ENCODE data around the gene DPYSL4. TPM values are rescaled to one million over a fixed set of nuclear protein-coding genes. Genes with fewer than 3 reads are reported as not detected.

DPYSL4 gene
- total and polyA plus RNA-seq, 2 of the 13 experiments (the other 11 are each of a cell fraction or from before 2014, with no cell fraction given), result 0.84 to 1.2 TPM

DNA sequence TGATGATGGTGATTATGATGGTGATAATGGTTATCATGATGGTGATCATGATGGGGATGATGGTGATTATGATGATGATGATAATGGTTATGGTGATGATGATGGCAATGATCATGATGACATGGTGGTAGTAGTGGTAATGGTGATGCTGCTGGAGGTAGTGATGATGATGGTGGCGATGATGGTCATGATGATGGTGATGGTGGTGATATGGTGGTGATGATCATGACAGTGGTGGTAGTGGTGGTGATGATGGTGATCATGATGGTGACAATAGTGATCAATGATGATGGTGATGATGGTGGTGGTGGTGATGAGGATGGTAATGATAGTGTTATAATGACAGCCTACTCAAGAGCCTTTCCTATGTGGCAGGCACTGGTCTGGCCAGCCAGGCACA is 31.8 kb upstream of the DPYSL4 start:
- Histone ChIP-seq H3K4me2 (ENCODE audit: low read depth, low read length) (no peak overlapping the region), H3K4me3 (replicated peaks in 1 of 3; ENCODE audit: insufficient read depth in 1 of 3, low read depth in 2 of 3, low read length in 3 of 3) (no peak overlapping the region), H2AFZ (ENCODE audit: low read length) (no peak overlapping the region), H3K9me3 (ENCODE audit: low read length) (no peaks in the 10 kb centered on the region), H3K79me2 (ENCODE audit: insufficient read depth, low read length) (no peaks in the 10 kb centered on the region), H3K36me3 (replicated peaks in 1 of 2; ENCODE audit: control insufficient read depth in 1 of 2, insufficient read depth in 2 of 2, low read length in 2 of 2) (no peaks in the 10 kb centered on the region), H3K27me3 (ENCODE audit: control insufficient read depth in 1 of 2, insufficient read depth in 2 of 2, low read length in 2 of 2) (no peaks in the 10 kb centered on the region; a peak in 1 of 5 replicates), H4K20me1 (ENCODE audit: insufficient read depth, low read length) (no peaks in the 10 kb centered on the region), H3K9ac (ENCODE audit: insufficient read depth, low read depth, low read length) (no peak overlapping the region), H3K27ac (ENCODE audit: extremely low read length, insufficient read depth, low read length) (no peak overlapping the region), H3K4me1 (ENCODE audit: insufficient read depth, low read length) (no peaks in the 10 kb centered on the region)
- intact Hi-C loops (cut with micrococcal nuclease; ENCODE audit: unreplicated experiment) (no loop called here), in situ Hi-C loops (cut with HindIII; ENCODE audit: extremely low pct_ligation_motif_present, low pct_unique_long_range_greater_than_20kb) (no loop called here)
- WGBS (ENCODE audit: low lambda C conversion rate), result 19% methylated on average over 1 of the region's 1 CpG
- CTCF ChIA-PET (ENCODE audit: low intra/inter-chr PET ratio, low total read pairs), result no interaction called here
- no TSS peak for BruUV-seq (replicated peaks)
- DNase-seq (ENCODE audit: low spot score) (no peak), ATAC-seq (no peak), FAIRE-seq (no peak)
- POLR2A ChIA-PET, result no interaction called here
- TF ChIP-seq, protein P1, sequence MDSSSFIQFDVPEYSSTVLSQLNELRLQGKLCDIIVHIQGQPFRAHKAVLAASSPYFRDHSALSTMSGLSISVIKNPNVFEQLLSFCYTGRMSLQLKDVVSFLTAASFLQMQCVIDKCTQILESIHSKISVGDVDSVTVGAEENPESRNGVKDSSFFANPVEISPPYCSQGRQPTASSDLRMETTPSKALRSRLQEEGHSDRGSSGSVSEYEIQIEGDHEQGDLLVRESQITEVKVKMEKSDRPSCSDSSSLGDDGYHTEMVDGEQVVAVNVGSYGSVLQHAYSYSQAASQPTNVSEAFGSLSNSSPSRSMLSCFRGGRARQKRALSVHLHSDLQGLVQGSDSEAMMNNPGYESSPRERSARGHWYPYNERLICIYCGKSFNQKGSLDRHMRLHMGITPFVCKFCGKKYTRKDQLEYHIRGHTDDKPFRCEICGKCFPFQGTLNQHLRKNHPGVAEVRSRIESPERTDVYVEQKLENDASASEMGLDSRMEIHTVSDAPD (CRISPR knock-in tag; IDR thresholded peaks at IDR 0.05), result no peak
- TF ChIP-seq CREB1 (IDR thresholded peaks at IDR 0.05) (peak; percentile 89), CREB1 (CRISPR knock-in tag; IDR thresholded peaks at IDR 0.05) (no peak)

DNA sequence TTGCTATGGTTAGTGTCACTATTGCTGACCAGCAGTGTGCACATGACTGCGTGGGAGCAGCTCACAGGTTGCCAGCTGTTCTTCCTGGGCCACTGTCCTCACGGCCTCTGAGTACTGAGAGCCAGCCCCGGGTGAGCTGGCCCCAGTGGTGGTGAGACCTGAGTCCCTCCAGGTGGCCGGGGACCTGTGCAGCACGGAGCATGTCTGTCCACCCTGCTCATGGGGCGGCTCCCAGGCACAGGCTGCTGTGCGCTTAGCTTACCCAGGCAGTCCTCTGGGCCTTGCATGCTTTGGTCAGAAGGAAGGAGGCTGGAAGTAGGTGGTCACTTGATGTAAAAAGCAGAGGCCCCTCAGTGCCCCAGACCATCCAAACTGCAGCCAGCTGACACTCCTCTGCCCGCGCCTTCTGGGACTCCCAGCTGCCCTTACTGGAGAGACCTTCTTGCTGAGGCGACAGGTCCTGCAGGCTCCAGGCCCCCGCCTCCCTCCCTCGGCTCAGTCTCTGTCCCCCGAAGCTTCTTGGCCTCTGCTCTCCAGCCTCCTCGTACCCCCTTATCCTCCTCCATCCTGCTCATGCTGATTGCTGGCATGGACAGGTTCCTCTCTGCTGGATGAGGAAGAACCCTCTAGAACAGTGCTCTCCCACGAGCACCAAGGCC is 30.9 kb upstream of the DPYSL4 start:
- Histone ChIP-seq H3K9ac (ENCODE audit: insufficient read depth, low read depth, low read length) (no peak overlapping the region), H2AFZ (ENCODE audit: low read length) (no peak overlapping the region), H3K27ac (ENCODE audit: extremely low read length, insufficient read depth, low read length) (no peak overlapping the region), H3K4me2 (ENCODE audit: low read depth, low read length) (no peak overlapping the region), H3K36me3 (replicated peaks in 1 of 2; ENCODE audit: control insufficient read depth in 1 of 2, insufficient read depth in 2 of 2, low read length in 2 of 2) (no peaks in the 10 kb centered on the region), H4K20me1 (ENCODE audit: insufficient read depth, low read length) (no peaks in the 10 kb centered on the region), H3K9me3 (ENCODE audit: low read length) (no peaks in the 10 kb centered on the region), H3K79me2 (ENCODE audit: insufficient read depth, low read length) (no peaks in the 10 kb centered on the region), H3K27me3 (ENCODE audit: control insufficient read depth in 1 of 2, insufficient read depth in 2 of 2, low read length in 2 of 2) (no peaks in the 10 kb centered on the region; a peak in 1 of 5 replicates), H3K4me1 (ENCODE audit: insufficient read depth, low read length) (no peaks in the 10 kb centered on the region), H3K4me3 (replicated peaks in 1 of 3; ENCODE audit: insufficient read depth in 1 of 3, low read depth in 2 of 3, low read length in 3 of 3) (no peak overlapping the region)
- in situ Hi-C loops (cut with HindIII; ENCODE audit: extremely low pct_ligation_motif_present, low pct_unique_long_range_greater_than_20kb), result no loop called here
- WGBS (ENCODE audit: low lambda C conversion rate), result 23% methylated on average over 8 of the region's 15 CpGs
- ChIA-PET POLR2A (no interaction called here), CTCF (ENCODE audit: low intra/inter-chr PET ratio, low total read pairs) (no interaction called here)
- FAIRE-seq (no peak), DNase-seq (ENCODE audit: low spot score) (no peak), ATAC-seq (no peak)
- no peak for TF ChIP-seq ZNF605 (CRISPR knock-in tag; IDR thresholded peaks at IDR 0.05)
- TF ChIP-seq, protein P2, sequence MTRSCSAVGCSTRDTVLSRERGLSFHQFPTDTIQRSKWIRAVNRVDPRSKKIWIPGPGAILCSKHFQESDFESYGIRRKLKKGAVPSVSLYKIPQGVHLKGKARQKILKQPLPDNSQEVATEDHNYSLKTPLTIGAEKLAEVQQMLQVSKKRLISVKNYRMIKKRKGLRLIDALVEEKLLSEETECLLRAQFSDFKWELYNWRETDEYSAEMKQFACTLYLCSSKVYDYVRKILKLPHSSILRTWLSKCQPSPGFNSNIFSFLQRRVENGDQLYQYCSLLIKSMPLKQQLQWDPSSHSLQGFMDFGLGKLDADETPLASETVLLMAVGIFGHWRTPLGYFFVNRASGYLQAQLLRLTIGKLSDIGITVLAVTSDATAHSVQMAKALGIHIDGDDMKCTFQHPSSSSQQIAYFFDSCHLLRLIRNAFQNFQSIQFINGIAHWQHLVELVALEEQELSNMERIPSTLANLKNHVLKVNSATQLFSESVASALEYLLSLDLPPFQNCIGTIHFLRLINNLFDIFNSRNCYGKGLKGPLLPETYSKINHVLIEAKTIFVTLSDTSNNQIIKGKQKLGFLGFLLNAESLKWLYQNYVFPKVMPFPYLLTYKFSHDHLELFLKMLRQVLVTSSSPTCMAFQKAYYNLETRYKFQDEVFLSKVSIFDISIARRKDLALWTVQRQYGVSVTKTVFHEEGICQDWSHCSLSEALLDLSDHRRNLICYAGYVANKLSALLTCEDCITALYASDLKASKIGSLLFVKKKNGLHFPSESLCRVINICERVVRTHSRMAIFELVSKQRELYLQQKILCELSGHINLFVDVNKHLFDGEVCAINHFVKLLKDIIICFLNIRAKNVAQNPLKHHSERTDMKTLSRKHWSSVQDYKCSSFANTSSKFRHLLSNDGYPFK (CRISPR knock-in tag; IDR thresholded peaks at IDR 0.05; ENCODE audit: borderline replicate concordance), result no peak
- TF ChIP-seq ZNF44 (CRISPR knock-in tag; IDR thresholded peaks at IDR 0.05), result no peak
- TF ChIP-seq ZNF570 (CRISPR knock-in tag; IDR thresholded peaks at IDR 0.05; ENCODE audit: borderline replicate concordance), result no peak
- TF ChIP-seq SOX5 (CRISPR knock-in tag; IDR thresholded peaks at IDR 0.05; ENCODE audit: borderline replicate concordance), result no peak
- TF ChIP-seq GFI1 (CRISPR knock-in tag; IDR thresholded peaks at IDR 0.05; ENCODE audit: borderline replicate concordance), result no peak
- no peak for TF ChIP-seq CHCHD3 (CRISPR knock-in tag; IDR thresholded peaks at IDR 0.05)
- no peak for TF ChIP-seq ZMYM4 (CRISPR knock-in tag; IDR thresholded peaks at IDR 0.05)
- no peak for TF ChIP-seq PLRG1 (conservative IDR thresholded peaks at IDR 0.05)
- intact Hi-C loops (cut with micrococcal nuclease; ENCODE audit: unreplicated experiment), result no loop called here
- no TSS peak for BruUV-seq (replicated peaks)
